OCI-LY3 (cell line): ENCODE results near the gene NCKAP1.

Experiments
- H2AFZ ChIP-seq: fragments of 200-600, 300-600 bp; shearing (Covaris generic); 2 replicates; pipeline ENCODE4 v1.6.0; 2014; ENCODE audit warnings: antibody characterized with exemption, low read depth, low read length
- H3K27ac ChIP-seq: fragments of 200-600, 300-600 bp; sonication (generic); 2 replicates; pipeline ENCODE4 v1.5.1; 2014; ENCODE audit warnings: mild to moderate bottlenecking, low read length, moderate library complexity, mixed read lengths
- H3K27me3 ChIP-seq: fragments of 200-600, 300-600 bp; sonication (generic); 2 replicates; pipeline ENCODE4 v1.6.1; 2014; ENCODE audit warnings: low read depth, low read length, mixed read lengths
- H3K36me3 ChIP-seq: fragments of 200-600, 300-600 bp; sonication (generic); replicated peaks from 2 replicates; pipeline ENCODE3; 2014; ENCODE audit warnings: low read depth, low read length, mixed read lengths
- H3K4me1 ChIP-seq: fragments of 300-600, 200-600 bp; sonication (generic); 2 replicates; pipeline ENCODE4 v1.6.1; 2014; ENCODE audit warnings: low read length, mixed read lengths
- H3K4me2 ChIP-seq: fragments of 200-600, 300-600 bp; sonication (generic); 2 replicates; pipeline ENCODE4 v1.6.1; 2014; ENCODE audit warnings: low read length, mixed read lengths
- H3K4me3 ChIP-seq: fragments of 300-600, 200-600 bp; sonication (generic); 2 replicates; pipeline ENCODE4 v1.5.1; 2014; ENCODE audit warnings: antibody characterized with exemption, mild to moderate bottlenecking, low read length, moderate library complexity
- H3K79me2 ChIP-seq: fragments of 300-600, 200-600 bp; shearing (Covaris generic); 2 replicates; pipeline ENCODE4 v1.6.1; 2014; ENCODE audit warnings: mild to moderate bottlenecking, low read length, mixed read lengths
- H3K9ac ChIP-seq: fragments of 300-600, 200-600 bp; shearing (Covaris generic); 2 replicates; pipeline ENCODE4 v1.6.0; 2014; ENCODE audit warnings: mild to moderate bottlenecking, low read length, moderate library complexity
- H3K9me3 ChIP-seq: fragments of 200-600, 300-600 bp; shearing (Covaris generic); 2 replicates; pipeline ENCODE4 v1.6.1; 2014; ENCODE audit warnings: low read length, mixed read lengths; ENCODE audit not compliant: insufficient read depth
- H4K20me1 ChIP-seq: fragments of 200-600, 300-600 bp; sonication (generic); 2 replicates; pipeline ENCODE4 v1.6.1; 2016; ENCODE audit warnings: low read length, mixed read lengths; ENCODE audit not compliant: insufficient read depth
- EZH2phosphoT487 ChIP-seq: fragments of 200-600 bp; shearing (Covaris generic); IDR thresholded peaks from 2 replicates; pipeline ENCODE4 v1.6.1; 2018; ENCODE audit warnings: antibody characterized with exemption, mixed run types, low read depth
- TF ChIP-seq, protein P1 (sequence below): fragments of 200-600, 300-600 bp; sonication (generic); IDR thresholded peaks from 2 replicates; pipeline ENCODE4 v1.5.1; 2014; ENCODE audit warnings: antibody characterized with exemption, low read length, low read depth

The NCKAP1 gene

DNA sequence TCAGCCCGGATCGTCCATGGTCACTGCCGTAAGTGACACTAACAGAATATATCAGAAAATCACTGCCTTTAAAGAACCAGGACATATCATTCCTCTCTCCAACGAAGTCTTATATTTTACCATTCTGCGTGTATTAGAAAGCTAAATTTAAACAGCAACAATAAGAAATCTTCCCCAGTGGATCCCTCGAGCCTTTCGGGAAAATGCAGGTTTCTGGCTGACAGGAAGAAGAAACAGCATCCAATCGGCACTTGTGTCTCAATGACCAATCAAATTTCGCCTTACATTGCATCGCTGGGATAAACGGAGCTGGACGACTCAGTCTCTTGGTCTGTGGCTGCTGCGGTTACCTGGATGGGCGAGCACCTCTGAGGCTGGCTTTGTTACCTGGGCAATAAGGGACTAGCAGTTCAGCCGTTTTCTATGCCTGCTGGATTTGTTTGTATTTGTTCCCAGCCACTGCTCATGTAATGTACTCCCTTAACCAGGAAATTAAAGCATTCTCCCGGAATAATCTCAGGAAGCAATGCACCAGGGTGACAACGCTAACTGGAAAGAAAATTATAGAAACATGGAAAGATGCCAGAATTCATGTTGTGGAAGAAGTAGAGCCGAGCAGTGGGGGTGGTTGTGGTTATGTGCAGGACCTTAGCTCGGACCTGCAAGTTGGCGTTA lies 40.3 kb upstream of the NCKAP1 start, which contains the start of gene DUSP19:
Gene DUSP19, plus strand, starts transcription at position 284 of the 675 bp plus-strand sequence. Its CDS starts 187 bp downstream, at position 471.
- TF ChIP-seq, protein P1, sequence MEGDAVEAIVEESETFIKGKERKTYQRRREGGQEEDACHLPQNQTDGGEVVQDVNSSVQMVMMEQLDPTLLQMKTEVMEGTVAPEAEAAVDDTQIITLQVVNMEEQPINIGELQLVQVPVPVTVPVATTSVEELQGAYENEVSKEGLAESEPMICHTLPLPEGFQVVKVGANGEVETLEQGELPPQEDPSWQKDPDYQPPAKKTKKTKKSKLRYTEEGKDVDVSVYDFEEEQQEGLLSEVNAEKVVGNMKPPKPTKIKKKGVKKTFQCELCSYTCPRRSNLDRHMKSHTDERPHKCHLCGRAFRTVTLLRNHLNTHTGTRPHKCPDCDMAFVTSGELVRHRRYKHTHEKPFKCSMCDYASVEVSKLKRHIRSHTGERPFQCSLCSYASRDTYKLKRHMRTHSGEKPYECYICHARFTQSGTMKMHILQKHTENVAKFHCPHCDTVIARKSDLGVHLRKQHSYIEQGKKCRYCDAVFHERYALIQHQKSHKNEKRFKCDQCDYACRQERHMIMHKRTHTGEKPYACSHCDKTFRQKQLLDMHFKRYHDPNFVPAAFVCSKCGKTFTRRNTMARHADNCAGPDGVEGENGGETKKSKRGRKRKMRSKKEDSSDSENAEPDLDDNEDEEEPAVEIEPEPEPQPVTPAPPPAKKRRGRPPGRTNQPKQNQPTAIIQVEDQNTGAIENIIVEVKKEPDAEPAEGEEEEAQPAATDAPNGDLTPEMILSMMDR, result no peak
- TF ChIP-seq EZH2phosphoT487, result no peak
- no peaks in the 10 kb centered on the region for H3K9me3 ChIP-seq
- H3K79me2 ChIP-seq, result no peaks in the 10 kb centered on the region
- no peaks in the 10 kb centered on the region for H4K20me1 ChIP-seq
- no peaks in the 10 kb centered on the region for H3K36me3 ChIP-seq
- H2AFZ ChIP-seq, result peak within 1 kb of the TSS; percentile 100
- peak within 1 kb of the TSS; percentile 97 for H3K4me3 ChIP-seq
- peak within 1 kb of the TSS; percentile 71 for H3K9ac ChIP-seq
- H3K4me2 ChIP-seq, result peak within 1 kb of the TSS; percentile 93
- peaks cover 57% of the 10 kb centered on the region for H3K27me3 ChIP-seq
- H3K27ac ChIP-seq, result no peak within 1 kb of the TSS
- peaks cover 4% of the 10 kb centered on the region for H3K4me1 ChIP-seq

DNA sequence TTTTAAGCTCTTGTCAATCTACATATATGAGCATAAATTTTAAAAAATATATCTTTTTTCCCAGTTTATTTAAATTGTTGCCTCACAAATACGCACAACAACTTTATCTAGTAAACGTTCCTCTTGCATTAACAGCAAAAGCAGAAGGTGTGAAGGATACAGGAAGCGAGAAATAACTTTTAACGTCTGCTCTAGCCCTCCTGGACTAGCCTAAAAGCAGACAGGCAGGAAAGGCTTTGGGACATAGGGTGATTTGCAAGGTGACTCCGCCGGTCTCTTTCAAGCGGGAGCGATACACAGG lies 39.9 kb upstream of the NCKAP1 start:
- Histone ChIP-seq H3K4me1 (peaks cover 4% of the 10 kb centered on the region), H3K36me3 (no peaks in the 10 kb centered on the region), H3K79me2 (no peaks in the 10 kb centered on the region), H4K20me1 (no peaks in the 10 kb centered on the region), H3K27ac (no peak overlapping the region), H2AFZ (peak overlapping the region; percentile 100), H3K4me3 (peak overlapping the region; percentile 97), H3K4me2 (peak overlapping the region; percentile 93), H3K9me3 (no peaks in the 10 kb centered on the region), H3K9ac (peak overlapping the region; percentile 71), H3K27me3 (peaks cover 52% of the 10 kb centered on the region)
- no peak for TF ChIP-seq EZH2phosphoT487
- TF ChIP-seq, protein P1, result no peak

DNA sequence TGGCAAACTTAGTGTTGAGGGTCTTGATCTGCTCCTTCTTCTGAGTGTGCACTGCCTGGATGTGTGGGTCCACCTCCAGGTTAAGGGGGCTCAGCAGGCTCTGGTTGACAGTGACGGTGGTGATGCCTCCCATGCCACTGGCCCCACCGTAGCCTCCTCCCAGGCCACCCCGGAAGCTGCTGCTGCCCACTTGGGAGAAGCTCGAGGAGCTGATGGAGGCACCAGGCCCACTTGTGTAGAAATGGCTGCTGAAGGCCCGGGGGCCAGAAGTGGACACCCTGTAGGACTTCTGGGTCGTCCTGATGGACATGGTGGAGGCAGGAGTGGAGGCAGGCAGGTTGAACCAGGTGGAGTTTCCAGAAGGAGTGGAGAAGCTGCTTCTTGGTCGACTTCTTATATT lies 33.9 kb upstream of the NCKAP1 start:
- Histone ChIP-seq H3K4me1 (no peaks in the 10 kb centered on the region), H3K4me3 (no peak overlapping the region), H3K27ac (no peak overlapping the region), H3K4me2 (no peak overlapping the region), H3K36me3 (no peaks in the 10 kb centered on the region), H2AFZ (no peak overlapping the region), H3K9me3 (peaks cover 7% of the 10 kb centered on the region; the same call in 1 of the 2 replicates), H3K9ac (no peak overlapping the region), H4K20me1 (no peaks in the 10 kb centered on the region), H3K79me2 (no peaks in the 10 kb centered on the region), H3K27me3 (peaks cover 30% of the 10 kb centered on the region)
- TF ChIP-seq EZH2phosphoT487, result no peak
- TF ChIP-seq, protein P1, result no peak

DNA sequence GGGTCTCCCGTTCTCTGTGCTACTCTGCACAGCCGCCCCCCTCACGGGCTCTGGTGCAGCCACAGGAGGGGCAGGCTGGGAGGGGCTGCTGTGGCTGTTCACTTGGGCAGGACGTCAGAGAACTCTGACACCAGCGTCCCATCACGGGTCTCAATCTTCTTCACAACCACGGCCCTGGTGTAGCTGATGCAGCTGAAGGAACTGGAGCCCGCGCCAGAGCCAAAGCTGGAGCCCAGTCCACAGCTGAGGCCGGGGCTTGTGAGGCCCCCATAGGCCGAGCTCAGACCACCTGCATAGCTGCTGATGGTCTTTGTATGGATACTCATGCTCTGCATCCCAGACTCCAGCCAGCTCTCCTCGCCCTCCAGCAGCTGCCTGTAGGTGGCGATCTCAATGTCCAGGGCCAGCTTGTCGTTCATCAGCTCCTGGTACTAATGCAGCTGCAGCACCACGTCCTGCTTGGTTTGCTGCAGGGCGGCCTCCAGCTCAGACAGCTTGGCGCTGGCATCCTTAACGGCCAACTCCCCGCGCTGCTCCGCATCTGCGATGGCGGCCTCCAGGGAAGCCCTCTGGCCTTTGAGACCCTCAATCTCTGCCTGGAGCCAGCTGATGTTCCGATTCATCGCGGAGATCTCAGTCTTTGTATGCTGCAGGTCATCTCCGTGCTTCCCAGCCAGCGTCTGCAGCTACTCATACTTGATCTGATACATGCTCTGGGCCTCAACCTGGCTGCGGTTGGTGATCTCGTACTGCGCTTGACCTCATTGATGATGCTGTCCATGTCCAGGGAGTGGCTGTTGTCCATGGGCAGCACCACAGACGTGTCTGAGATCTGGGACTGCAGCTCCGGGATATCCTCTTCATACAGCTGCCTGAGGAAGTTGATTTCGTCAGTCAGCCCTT lies 32.9 kb upstream of the NCKAP1 start:
- no peak for TF ChIP-seq EZH2phosphoT487
- TF ChIP-seq, protein P1, result peak; percentile 12; the same call in 1 of the 2 replicates
- Histone ChIP-seq H3K4me3 (no peak overlapping the region), H3K9me3 (peaks cover 7% of the 10 kb centered on the region; the same call in 1 of the 2 replicates), H3K27ac (no peak overlapping the region), H3K9ac (no peak overlapping the region), H3K79me2 (no peaks in the 10 kb centered on the region), H3K36me3 (no peaks in the 10 kb centered on the region), H3K27me3 (peaks cover 29% of the 10 kb centered on the region), H2AFZ (no peak overlapping the region), H3K4me1 (no peaks in the 10 kb centered on the region), H3K4me2 (no peak overlapping the region), H4K20me1 (no peaks in the 10 kb centered on the region)
